Brain microvascular endothelial cell (primary cell): ENCODE data around the gene DLG1.
A peak's percentile ranks its signal among the peaks of the same experiment; 100 is the strongest.

Experiments
- DNase-seq: peaks from one replicate; pipeline ENCODE4 v3.0.0-alpha.2; 2020
- H3K27ac ChIP-seq: fragments of 250-450 bp; sonication (Bioruptor Pico); 2 replicates; pipeline ENCODE4 v1.5.1; 2020; ENCODE audit warnings: mild to moderate bottlenecking, moderate library complexity
- H3K27me3 ChIP-seq: fragments of 250-450 bp; sonication (Bioruptor Pico); replicated peaks from 2 replicates; pipeline ENCODE4 v1.5.1; 2020; ENCODE audit warnings: mild to moderate bottlenecking
- H3K36me3 ChIP-seq: fragments of 250-450 bp; sonication (Bioruptor Pico); replicated peaks from 2 replicates; pipeline ENCODE4 v1.5.1; 2020; ENCODE audit warnings: mild to moderate bottlenecking
- H3K4me3 ChIP-seq: 2 replicates; pipeline ENCODE4 v1.5.1; 2011; ENCODE audit warnings: low read depth, mild to moderate bottlenecking, control low read depth, low read length, moderate library complexity
- in situ Hi-C: cut with HindIII; loops from 2 replicates; pipeline ENCODE4 v1.10.0; 2017; ENCODE audit warnings: low sequenced_read_pairs, low pct_ligation_motif_present
- TF ChIP-seq, protein P1 (sequence below): IDR thresholded peaks from 2 replicates; pipeline ENCODE4 v1.5.1; 2011; ENCODE audit warnings: low read depth, mild to moderate bottlenecking, moderate library complexity, low read length, control low read depth, inconsistent platforms; ENCODE audit errors: missing control alignments

The DLG1 gene

DNA sequence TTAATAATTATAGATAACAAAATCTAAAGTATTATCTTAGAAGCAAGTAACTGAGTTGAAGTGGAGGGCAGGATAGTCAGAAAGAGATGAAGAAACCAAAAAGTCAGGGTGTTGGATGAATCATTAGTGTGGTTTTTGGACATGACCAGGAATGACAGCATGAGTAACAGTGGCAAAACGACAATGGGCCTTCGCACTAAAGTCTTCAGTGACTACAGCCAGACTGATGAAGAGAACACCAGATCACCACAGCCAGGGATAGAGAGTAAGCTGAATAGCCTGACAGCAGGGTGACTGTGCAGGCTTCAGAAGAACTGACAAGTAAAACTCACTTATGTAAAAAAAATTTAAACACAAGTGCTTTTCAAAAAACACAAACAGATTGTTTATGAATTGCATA is 172.8 kb downstream of the DLG1 start:
- Histone ChIP-seq H3K27me3 (no peaks in the 10 kb centered on the region), H3K36me3 (peaks cover 27% of the 10 kb centered on the region), H3K27ac (peak overlapping the region; percentile 1), H3K4me3 (no peak overlapping the region)
- peak; percentile 69 for DNase-seq
- TF ChIP-seq, protein P1, sequence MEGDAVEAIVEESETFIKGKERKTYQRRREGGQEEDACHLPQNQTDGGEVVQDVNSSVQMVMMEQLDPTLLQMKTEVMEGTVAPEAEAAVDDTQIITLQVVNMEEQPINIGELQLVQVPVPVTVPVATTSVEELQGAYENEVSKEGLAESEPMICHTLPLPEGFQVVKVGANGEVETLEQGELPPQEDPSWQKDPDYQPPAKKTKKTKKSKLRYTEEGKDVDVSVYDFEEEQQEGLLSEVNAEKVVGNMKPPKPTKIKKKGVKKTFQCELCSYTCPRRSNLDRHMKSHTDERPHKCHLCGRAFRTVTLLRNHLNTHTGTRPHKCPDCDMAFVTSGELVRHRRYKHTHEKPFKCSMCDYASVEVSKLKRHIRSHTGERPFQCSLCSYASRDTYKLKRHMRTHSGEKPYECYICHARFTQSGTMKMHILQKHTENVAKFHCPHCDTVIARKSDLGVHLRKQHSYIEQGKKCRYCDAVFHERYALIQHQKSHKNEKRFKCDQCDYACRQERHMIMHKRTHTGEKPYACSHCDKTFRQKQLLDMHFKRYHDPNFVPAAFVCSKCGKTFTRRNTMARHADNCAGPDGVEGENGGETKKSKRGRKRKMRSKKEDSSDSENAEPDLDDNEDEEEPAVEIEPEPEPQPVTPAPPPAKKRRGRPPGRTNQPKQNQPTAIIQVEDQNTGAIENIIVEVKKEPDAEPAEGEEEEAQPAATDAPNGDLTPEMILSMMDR: no peak
- in situ Hi-C loops: no loop called here

DNA sequence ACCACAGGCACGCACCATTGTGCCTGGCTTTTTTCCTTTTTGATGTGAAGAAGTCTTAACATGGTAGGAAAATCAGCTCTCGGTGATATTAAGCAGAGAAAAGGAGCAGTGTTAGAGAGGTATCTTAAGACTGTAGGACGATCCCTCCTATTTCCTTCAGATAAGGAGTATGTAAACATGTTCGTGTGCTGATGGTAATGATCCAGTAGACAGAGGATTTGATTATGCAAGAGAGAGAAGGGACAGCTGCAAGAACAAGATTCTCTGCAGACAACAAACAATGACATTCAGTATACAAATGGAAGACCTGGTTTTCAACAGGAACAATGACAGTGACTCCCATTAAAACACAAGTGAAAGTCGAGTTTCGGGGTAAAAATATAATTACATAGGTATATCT is 173.7 kb downstream of the DLG1 start:
- Histone ChIP-seq H3K27me3 (no peaks in the 10 kb centered on the region), H3K27ac (no peak overlapping the region), H3K36me3 (peaks cover 23% of the 10 kb centered on the region), H3K4me3 (no peak overlapping the region)
- DNase-seq: no peak
- in situ Hi-C loops: no loop called here
- TF ChIP-seq, protein P1: no peak

DNA sequence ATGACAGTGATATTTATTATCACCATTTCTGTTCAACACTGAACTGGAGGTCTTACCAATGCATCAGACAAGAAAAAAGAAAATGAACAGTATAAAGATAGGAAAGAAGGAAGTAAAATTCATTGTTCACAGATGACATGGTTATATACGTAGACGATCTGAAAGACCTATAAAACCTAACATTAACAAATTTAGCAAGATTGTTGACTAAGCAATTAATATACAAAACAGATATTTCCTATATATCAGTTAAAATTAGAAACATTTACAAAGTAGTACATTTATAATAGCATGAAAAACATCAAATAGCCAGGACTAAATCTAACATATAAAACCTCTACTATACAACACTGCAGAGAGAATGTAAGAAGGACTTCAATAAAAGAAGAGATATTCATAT is 176.0 kb downstream of the DLG1 start:
- Histone ChIP-seq H3K27me3 (no peaks in the 10 kb centered on the region), H3K36me3 (peaks cover 17% of the 10 kb centered on the region), H3K27ac (no peak overlapping the region), H3K4me3 (no peak overlapping the region)
- TF ChIP-seq, protein P1: no peak
- DNase-seq: no peak
- in situ Hi-C loops: no loop called here

DNA sequence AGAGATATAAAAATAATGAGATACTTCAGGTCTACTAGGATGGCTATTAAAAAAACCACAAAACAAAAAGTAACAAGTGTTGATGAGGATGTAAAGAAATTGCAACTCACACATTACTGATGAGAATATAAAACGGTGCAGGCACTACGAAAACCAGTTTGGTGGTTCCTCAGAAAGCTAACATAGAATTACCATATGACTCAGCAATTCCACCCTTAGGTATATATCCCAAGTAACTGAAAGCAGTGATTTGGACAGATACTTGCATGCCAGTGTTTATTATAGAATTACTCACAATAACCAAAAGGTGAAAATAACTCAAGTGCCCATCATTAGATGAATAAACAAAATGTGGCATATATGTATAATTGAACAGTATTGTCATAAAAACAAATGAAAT is 181.3 kb downstream of the DLG1 start:
- Histone ChIP-seq H3K36me3 (peaks cover 31% of the 10 kb centered on the region), H3K27me3 (no peaks in the 10 kb centered on the region), H3K4me3 (no peak overlapping the region), H3K27ac (no peak overlapping the region)
- no peak for DNase-seq
- in situ Hi-C loops: no loop called here
- TF ChIP-seq, protein P1: no peak

DNA sequence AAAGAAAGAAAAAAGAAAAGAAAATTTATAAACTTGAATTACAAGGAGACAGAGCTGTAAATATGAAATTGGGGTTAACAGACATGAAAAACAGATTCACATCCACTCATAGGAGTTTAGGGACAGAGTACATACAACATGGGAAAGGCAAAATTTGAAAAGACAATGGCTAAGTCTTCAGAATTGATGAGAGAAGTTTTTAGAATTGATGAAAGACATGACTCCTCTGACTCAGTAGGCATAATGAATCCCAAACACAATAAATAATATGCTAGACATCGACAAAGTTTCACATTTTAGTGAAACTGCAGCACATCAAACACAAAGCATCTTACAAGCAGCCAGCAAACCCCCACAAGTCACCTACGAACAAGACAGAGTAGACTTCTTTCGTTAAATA is 184.4 kb downstream of the DLG1 start:
- Histone ChIP-seq H3K36me3 (peaks cover 47% of the 10 kb centered on the region), H3K27me3 (no peaks in the 10 kb centered on the region), H3K27ac (no peak overlapping the region), H3K4me3 (no peak overlapping the region)
- no peak for DNase-seq
- in situ Hi-C loops: no loop called here
- TF ChIP-seq, protein P1: no peak

DNA sequence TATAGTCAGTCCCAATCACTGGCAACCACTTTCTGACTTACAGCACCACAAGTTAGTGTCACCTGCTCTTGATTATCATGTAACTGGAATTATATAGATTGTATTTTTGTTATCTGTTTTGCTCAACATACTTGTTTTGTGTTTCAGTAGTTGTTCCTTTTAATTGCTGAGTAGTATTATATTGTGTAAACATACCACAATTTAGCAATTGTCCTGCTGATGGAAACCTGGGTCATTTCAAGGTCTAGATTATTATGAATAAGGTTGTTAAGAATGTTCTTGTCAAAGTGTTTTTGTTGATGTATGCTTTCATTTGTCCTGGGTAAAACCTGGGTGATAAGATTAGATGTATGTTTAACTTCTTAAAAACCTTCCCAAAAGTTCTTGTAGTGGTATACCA is 186.7 kb downstream of the DLG1 start:
- H3K36me3 ChIP-seq: peaks cover 53% of the 10 kb centered on the region
- TF ChIP-seq, protein P1: no peak
- in situ Hi-C loops: no loop called here

More for the DNA sequence above, 186.7 kb downstream of the DLG1 start:
- no peak overlapping the region for H3K4me3 ChIP-seq
- no peak overlapping the region for H3K27ac ChIP-seq
- no peak for DNase-seq
- no peaks in the 10 kb centered on the region for H3K27me3 ChIP-seq
